BE2C (cell line): ENCODE results near the gene JPH4.

Source experiments
- DNase-seq: peaks from one replicate; pipeline ENCODE4 v3.0.0-alpha.2; 2020
- H3K27me3 ChIP-seq: fragments of 250-450 bp; sonication (Bioruptor Pico); 2 replicates; pipeline ENCODE4 v1.5.1; 2020; ENCODE audit warnings: mild to moderate bottlenecking
- H3K36me3 ChIP-seq: fragments of 250-450 bp; sonication (Bioruptor Pico); 2 replicates; pipeline ENCODE4 v1.5.1; 2020; ENCODE audit warnings: mild to moderate bottlenecking
- H3K4me1 ChIP-seq: fragments of 250-450 bp; sonication (Bioruptor Pico); 2 replicates; pipeline ENCODE4 v1.5.1; 2020
- H3K4me3 ChIP-seq: 2 replicates; pipeline ENCODE4 v1.5.1; 2011; ENCODE audit warnings: low read depth, low read length
- H3K9me3 ChIP-seq: fragments of 250-450 bp; sonication (Bioruptor Pico); 2 replicates; pipeline ENCODE4 v1.5.1; 2020
- TF ChIP-seq, protein P1 (sequence below): IDR thresholded peaks from 2 replicates; pipeline ENCODE4 v1.5.1; 2012; ENCODE audit warnings: mild to moderate bottlenecking, low read depth, low read length

JPH4 gene

GRCh38 chr14:23571701-23572523 lies 6.7 kb downstream of the JPH4 start:
- Histone ChIP-seq H3K4me3 (no peak overlapping the region), H3K36me3 (no peaks in the 10 kb centered on the region), H3K4me1 (peaks cover 15% of the 10 kb centered on the region), H3K27me3 (no peaks in the 10 kb centered on the region; the same call in 1 of the 2 replicates), H3K9me3 (no peaks in the 10 kb centered on the region)
- TF ChIP-seq, protein P1, sequence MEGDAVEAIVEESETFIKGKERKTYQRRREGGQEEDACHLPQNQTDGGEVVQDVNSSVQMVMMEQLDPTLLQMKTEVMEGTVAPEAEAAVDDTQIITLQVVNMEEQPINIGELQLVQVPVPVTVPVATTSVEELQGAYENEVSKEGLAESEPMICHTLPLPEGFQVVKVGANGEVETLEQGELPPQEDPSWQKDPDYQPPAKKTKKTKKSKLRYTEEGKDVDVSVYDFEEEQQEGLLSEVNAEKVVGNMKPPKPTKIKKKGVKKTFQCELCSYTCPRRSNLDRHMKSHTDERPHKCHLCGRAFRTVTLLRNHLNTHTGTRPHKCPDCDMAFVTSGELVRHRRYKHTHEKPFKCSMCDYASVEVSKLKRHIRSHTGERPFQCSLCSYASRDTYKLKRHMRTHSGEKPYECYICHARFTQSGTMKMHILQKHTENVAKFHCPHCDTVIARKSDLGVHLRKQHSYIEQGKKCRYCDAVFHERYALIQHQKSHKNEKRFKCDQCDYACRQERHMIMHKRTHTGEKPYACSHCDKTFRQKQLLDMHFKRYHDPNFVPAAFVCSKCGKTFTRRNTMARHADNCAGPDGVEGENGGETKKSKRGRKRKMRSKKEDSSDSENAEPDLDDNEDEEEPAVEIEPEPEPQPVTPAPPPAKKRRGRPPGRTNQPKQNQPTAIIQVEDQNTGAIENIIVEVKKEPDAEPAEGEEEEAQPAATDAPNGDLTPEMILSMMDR, result no peak
- DNase-seq, result no peak

DNA sequence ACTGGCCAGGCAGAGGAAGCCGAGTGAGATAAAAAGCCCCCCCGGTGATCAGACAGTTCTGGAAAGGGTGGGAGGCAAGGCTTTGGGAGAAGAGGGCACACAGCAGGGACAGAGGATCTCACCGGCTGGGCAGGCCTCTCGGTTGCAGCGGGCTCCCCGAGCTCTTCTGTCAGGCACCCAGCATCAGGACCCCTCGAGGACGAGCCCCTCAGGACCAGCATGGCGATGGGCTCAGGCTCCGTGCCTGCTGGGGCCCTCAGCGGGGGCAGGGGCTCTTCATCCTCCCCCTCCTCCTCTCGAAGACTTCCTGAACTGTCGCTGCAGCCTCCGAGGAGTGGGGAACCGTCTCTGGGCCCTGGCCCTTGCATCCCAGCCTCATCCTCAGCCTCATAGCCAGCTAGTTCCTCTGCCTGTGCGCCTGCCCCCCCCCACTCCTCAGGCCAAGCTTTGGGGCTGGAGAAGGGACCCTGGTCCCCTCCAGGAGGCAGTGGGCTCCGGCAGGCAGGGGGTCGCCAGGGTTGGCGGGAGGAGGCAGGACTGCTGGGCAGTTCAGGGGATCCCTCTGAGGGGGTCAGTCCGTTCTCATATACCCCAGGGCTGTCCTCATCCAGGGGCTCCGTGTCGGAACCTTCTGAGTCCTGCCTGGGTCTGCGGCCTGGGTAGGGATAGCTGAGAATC lies 7.6 kb downstream of the JPH4 start:
- no peaks in the 10 kb centered on the region for H3K36me3 ChIP-seq
- TF ChIP-seq, protein P1, result no peak
- peaks cover 15% of the 10 kb centered on the region for H3K4me1 ChIP-seq
- H3K9me3 ChIP-seq, result no peaks in the 10 kb centered on the region
- DNase-seq, result no peak
- no peaks in the 10 kb centered on the region for H3K27me3 ChIP-seq
- H3K4me3 ChIP-seq, result no peak overlapping the region

GRCh38 chr14:23569443-23570151 lies 9.0 kb downstream of the JPH4 start:
- DNase-seq, result peak; percentile 59
- Histone ChIP-seq H3K9me3 (no peaks in the 10 kb centered on the region), H3K4me3 (no peak overlapping the region), H3K27me3 (no peaks in the 10 kb centered on the region), H3K4me1 (peaks cover 15% of the 10 kb centered on the region), H3K36me3 (no peaks in the 10 kb centered on the region)
- TF ChIP-seq, protein P1, result peak; percentile 14; the same call in 1 of the 2 replicates

- Histone ChIP-seq H3K36me3 (no peaks in the 10 kb centered on the region), H3K4me1 (peaks cover 15% of the 10 kb centered on the region), H3K9me3 (no peaks in the 10 kb centered on the region), H3K4me3 (no peak overlapping the region), H3K27me3 (no peaks in the 10 kb centered on the region)
- DNase-seq, result peak; percentile 65
- TF ChIP-seq, protein P1, result peak; percentile 73
Observed at GRCh38 chr14:23568600-23569331, 9.8 kb downstream of the JPH4 start.

GRCh38 chr14:23568021-23568599 lies 10.5 kb downstream of the JPH4 start:
- peak overlapping the region; percentile 78 for H3K4me3 ChIP-seq
- TF ChIP-seq, protein P1, result no peak
- no peaks in the 10 kb centered on the region for H3K36me3 ChIP-seq

More at GRCh38 chr14:23568021-23568599, 10.5 kb downstream of the JPH4 start:
- H3K9me3 ChIP-seq, result no peaks in the 10 kb centered on the region
- no peak for DNase-seq
- H3K4me1 ChIP-seq, result peaks cover 15% of the 10 kb centered on the region
- H3K27me3 ChIP-seq, result no peaks in the 10 kb centered on the region
